ENCODE measurements around the gene WDR36. TPM values are rescaled to one million over a fixed set of nuclear protein-coding genes. Genes with fewer than 3 reads are reported as not detected.
"Not testable (repeated sequence)": the region's sequence is repeated elsewhere in the genome, so short reads cannot be mapped to it uniquely, and the experiment has no call there.

WDR36 gene
- total RNA-seq, 2 donors from 2014 or later, result 28.5 to 32.0 TPM

DNA sequence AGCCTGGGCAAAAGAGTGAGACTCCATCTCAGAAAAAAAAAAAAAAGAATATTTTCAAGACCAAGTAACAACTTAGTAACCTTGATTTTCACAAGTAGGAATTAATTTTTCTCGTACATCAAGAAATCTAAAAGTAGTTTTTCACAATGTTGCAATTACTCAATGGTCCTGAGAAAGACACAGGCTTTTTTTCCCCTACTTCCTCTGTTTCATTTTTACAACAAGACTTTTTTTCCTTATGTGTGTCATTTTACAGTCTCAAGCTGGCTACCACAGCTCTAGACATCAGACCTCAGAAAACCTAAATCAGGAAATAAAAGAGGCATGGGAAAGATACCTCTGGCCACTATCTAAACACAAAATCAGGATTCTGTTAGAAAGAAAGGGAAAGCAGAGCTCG lies 45.9 kb downstream of the WDR36 start:
- Histone ChIP-seq H3K9ac (ENCODE audit: extremely low read depth, low read length, poor library complexity, severe bottlenecking) (no peak overlapping the region), H3K27ac (ENCODE audit: low read depth, low read length) (no peak overlapping the region), H3K9me3 (ENCODE audit: control insufficient read depth, low read length) (no peaks in the 10 kb centered on the region), H3K27me3 (ENCODE audit: control insufficient read depth, insufficient read depth, low read length, poor library complexity, severe bottlenecking) (no peaks in the 10 kb centered on the region), H3K4me1 (ENCODE audit: control insufficient read depth, insufficient read depth, low read length) (no peaks in the 10 kb centered on the region), H3K4me3 (ENCODE audit: low read length) (no peak overlapping the region), H3K36me3 (ENCODE audit: control insufficient read depth, insufficient read depth, low read length) (no peaks in the 10 kb centered on the region)
- 97 to 100% methylated on average over 1 of the region's 2 CpGs for WGBS, 2 experiments (ENCODE audit: insufficient coverage in 1 of 2, insufficient read length in 1 of 2)
- Mint-ChIP-seq H3K9me3 (no peaks in the 10 kb centered on the region), H3K27me3 (ENCODE audit: insufficient read depth) (no peaks in the 10 kb centered on the region), H3K4me3 (no peak overlapping the region), H3K36me3 (ENCODE audit: low read depth) (no peaks in the 10 kb centered on the region), H3K4me1 (peaks cover 5% of the 10 kb centered on the region), H3K27ac (no peak overlapping the region)
- DNase-seq, result no peak
- TF ChIP-seq, protein P1, sequence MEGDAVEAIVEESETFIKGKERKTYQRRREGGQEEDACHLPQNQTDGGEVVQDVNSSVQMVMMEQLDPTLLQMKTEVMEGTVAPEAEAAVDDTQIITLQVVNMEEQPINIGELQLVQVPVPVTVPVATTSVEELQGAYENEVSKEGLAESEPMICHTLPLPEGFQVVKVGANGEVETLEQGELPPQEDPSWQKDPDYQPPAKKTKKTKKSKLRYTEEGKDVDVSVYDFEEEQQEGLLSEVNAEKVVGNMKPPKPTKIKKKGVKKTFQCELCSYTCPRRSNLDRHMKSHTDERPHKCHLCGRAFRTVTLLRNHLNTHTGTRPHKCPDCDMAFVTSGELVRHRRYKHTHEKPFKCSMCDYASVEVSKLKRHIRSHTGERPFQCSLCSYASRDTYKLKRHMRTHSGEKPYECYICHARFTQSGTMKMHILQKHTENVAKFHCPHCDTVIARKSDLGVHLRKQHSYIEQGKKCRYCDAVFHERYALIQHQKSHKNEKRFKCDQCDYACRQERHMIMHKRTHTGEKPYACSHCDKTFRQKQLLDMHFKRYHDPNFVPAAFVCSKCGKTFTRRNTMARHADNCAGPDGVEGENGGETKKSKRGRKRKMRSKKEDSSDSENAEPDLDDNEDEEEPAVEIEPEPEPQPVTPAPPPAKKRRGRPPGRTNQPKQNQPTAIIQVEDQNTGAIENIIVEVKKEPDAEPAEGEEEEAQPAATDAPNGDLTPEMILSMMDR (conservative IDR thresholded peaks at IDR 0.05), result no peak

DNA sequence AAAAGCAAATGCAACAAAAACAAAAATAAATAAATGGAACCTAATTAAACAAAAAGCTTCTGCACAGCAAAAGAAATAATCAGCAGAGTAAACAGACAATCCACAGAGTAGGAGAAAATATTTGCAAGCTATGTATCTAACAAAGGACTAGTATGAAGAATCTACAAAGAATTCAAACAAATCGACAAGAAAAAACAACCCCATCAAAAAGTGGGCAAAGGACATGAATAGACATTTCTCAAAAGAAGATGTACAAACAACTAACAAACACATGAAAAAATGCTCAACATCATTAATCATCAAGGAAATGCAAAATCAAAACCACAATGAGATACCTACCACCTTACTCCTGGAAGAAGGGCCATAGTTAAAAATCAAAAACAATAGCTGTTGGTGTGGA lies 49.3 kb downstream of the WDR36 start:
- H3K4me3 ChIP-seq (ENCODE audit: low read length); H3K36me3 Mint-ChIP-seq (ENCODE audit: low read depth); H3K36me3 ChIP-seq (ENCODE audit: control insufficient read depth, insufficient read depth, low read length); H3K27me3 Mint-ChIP-seq (ENCODE audit: insufficient read depth); H3K4me1 ChIP-seq (ENCODE audit: control insufficient read depth, insufficient read depth, low read length); H3K9me3 Mint-ChIP-seq; H3K4me3 Mint-ChIP-seq; DNase-seq; H3K9me3 ChIP-seq (ENCODE audit: control insufficient read depth, low read length); H3K27me3 ChIP-seq (ENCODE audit: control insufficient read depth, insufficient read depth, low read length, poor library complexity, severe bottlenecking); H3K4me1 Mint-ChIP-seq; H3K9ac ChIP-seq (ENCODE audit: extremely low read depth, low read length, poor library complexity, severe bottlenecking); H3K27ac ChIP-seq (ENCODE audit: low read depth, low read length); H3K27ac Mint-ChIP-seq: not testable (repeated sequence)
- 82% methylated on average over 1 of the region's 1 CpG; no CpG with 5 or more reads in 1 of the 2 experiments for WGBS, 2 experiments (ENCODE audit: insufficient coverage in 1 of 2, insufficient read length in 1 of 2)

DNA sequence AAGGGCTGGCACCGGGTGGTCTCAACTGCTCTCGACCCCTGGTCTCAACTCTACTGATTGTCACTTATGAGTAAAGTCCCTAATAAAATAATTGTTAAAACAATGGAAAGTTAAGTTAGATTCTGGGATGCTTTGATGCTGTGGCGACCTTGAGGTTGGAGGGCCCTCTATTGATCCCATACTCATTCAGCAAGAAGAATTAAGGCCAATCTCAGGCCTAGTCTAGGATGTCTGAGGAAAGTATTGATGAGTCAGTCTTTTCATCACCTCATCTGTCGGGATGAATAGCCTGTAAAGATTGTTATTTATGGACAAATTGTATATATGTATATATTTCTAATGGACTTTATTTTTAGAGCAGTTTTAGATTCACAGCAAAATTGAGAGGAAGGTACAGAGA lies 50.8 kb downstream of the WDR36 start:
- Mint-ChIP-seq H3K4me1 (no peaks in the 10 kb centered on the region), H3K27me3 (ENCODE audit: insufficient read depth) (peaks cover 4% of the 10 kb centered on the region), H3K27ac (no peak overlapping the region), H3K36me3 (ENCODE audit: low read depth) (no peaks in the 10 kb centered on the region), H3K4me3 (no peak overlapping the region), H3K9me3 (no peaks in the 10 kb centered on the region)
- TF ChIP-seq, protein P1 (conservative IDR thresholded peaks at IDR 0.05), result peak; percentile 25
- H3K4me3 ChIP-seq (ENCODE audit: low read length), result no peak overlapping the region
- H3K4me1 ChIP-seq (ENCODE audit: control insufficient read depth, insufficient read depth, low read length), result no peaks in the 10 kb centered on the region
- WGBS, 2 experiments (ENCODE audit: insufficient coverage in 1 of 2, insufficient read length in 1 of 2), result 80 to 84% methylated on average over 1 to 4 of the region's 4 CpGs
- no peak overlapping the region for H3K9ac ChIP-seq (ENCODE audit: extremely low read depth, low read length, poor library complexity, severe bottlenecking)
- no peak overlapping the region for H3K27ac ChIP-seq (ENCODE audit: low read depth, low read length)
- DNase-seq, result no peak
- H3K36me3 ChIP-seq (ENCODE audit: control insufficient read depth, insufficient read depth, low read length), result no peaks in the 10 kb centered on the region
- H3K9me3 ChIP-seq (ENCODE audit: control insufficient read depth, low read length), result no peaks in the 10 kb centered on the region
- H3K27me3 ChIP-seq (ENCODE audit: control insufficient read depth, insufficient read depth, low read length, poor library complexity, severe bottlenecking), result no peaks in the 10 kb centered on the region

DNA sequence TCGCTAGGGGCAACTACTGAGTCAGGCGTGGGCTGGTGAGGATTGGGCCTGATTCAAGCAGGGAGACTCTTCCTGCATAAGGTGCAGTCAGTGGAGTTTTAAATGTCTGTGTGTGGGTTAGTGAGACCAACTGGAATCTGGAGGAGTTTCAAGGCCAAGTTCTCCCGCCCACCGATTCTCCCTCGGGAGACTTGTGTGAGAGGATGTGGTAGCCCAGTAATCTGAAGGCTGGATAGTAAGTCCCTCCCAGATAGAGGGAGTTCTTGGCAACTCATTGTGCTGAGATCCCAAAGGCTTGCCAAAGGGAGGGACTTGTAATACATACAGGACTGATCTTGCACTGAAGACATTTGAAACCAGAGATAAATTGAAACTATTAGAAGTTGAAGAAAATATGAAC lies 51.8 kb downstream of the WDR36 start:
- 89 to 91% methylated on average over 4 to 5 of the region's 5 CpGs for WGBS, 2 experiments (ENCODE audit: insufficient coverage in 1 of 2, insufficient read length in 1 of 2)
- no peaks in the 10 kb centered on the region for H3K36me3 Mint-ChIP-seq (ENCODE audit: low read depth)
- H3K27me3 Mint-ChIP-seq (ENCODE audit: insufficient read depth), result peaks cover 4% of the 10 kb centered on the region
- no peaks in the 10 kb centered on the region for H3K27me3 ChIP-seq (ENCODE audit: control insufficient read depth, insufficient read depth, low read length, poor library complexity, severe bottlenecking)
- DNase-seq, result no peak
- no peaks in the 10 kb centered on the region for H3K9me3 ChIP-seq (ENCODE audit: control insufficient read depth, low read length)
- no peaks in the 10 kb centered on the region for H3K4me1 Mint-ChIP-seq
- H3K4me3 Mint-ChIP-seq, result no peak overlapping the region
- no peak overlapping the region for H3K4me3 ChIP-seq (ENCODE audit: low read length)
- TF ChIP-seq, protein P1 (conservative IDR thresholded peaks at IDR 0.05), result no peak
- no peaks in the 10 kb centered on the region for H3K36me3 ChIP-seq (ENCODE audit: control insufficient read depth, insufficient read depth, low read length)
- no peaks in the 10 kb centered on the region for H3K4me1 ChIP-seq (ENCODE audit: control insufficient read depth, insufficient read depth, low read length)
- H3K9ac ChIP-seq (ENCODE audit: extremely low read depth, low read length, poor library complexity, severe bottlenecking), result no peak overlapping the region
- no peak overlapping the region for H3K27ac ChIP-seq (ENCODE audit: low read depth, low read length)
- H3K27ac Mint-ChIP-seq, result no peak overlapping the region
- no peaks in the 10 kb centered on the region for H3K9me3 Mint-ChIP-seq

All from endodermal cell (in vitro differentiated cells).